Measurements from ENCODE around the gene ID4.

GRCh38 chr6:19857139-19857538, 20.0 kb downstream of the ID4 start:
- TF ChIP-seq, protein P1, sequence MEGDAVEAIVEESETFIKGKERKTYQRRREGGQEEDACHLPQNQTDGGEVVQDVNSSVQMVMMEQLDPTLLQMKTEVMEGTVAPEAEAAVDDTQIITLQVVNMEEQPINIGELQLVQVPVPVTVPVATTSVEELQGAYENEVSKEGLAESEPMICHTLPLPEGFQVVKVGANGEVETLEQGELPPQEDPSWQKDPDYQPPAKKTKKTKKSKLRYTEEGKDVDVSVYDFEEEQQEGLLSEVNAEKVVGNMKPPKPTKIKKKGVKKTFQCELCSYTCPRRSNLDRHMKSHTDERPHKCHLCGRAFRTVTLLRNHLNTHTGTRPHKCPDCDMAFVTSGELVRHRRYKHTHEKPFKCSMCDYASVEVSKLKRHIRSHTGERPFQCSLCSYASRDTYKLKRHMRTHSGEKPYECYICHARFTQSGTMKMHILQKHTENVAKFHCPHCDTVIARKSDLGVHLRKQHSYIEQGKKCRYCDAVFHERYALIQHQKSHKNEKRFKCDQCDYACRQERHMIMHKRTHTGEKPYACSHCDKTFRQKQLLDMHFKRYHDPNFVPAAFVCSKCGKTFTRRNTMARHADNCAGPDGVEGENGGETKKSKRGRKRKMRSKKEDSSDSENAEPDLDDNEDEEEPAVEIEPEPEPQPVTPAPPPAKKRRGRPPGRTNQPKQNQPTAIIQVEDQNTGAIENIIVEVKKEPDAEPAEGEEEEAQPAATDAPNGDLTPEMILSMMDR (IDR thresholded peaks at IDR 0.05; ENCODE audit: low read length): no peak
- no peak for TF ChIP-seq EZH2 (optimal IDR thresholded peaks at IDR 0.05; ENCODE audit: low read depth, low read length)
- TF ChIP-seq EZH2phosphoT487 (IDR thresholded peaks at IDR 0.05; ENCODE audit: low read length): no peak

All from MM.1S (cell line).